Smooth muscle cell of the brain vasculature (primary cell): Measurements from ENCODE around the gene NEURL2.
A peak's percentile ranks its signal among the peaks of the same experiment; 100 is the strongest.
"Not testable (repeated sequence)": the region's sequence is repeated elsewhere in the genome, so short reads cannot be mapped to it uniquely, and the experiment has no call there.

Experiments
- DNase-seq: peaks from one replicate; pipeline ENCODE4 v3.0.0-alpha.2; 2012; ENCODE audit warnings: low read depth, low spot score

The NEURL2 gene

DNA sequence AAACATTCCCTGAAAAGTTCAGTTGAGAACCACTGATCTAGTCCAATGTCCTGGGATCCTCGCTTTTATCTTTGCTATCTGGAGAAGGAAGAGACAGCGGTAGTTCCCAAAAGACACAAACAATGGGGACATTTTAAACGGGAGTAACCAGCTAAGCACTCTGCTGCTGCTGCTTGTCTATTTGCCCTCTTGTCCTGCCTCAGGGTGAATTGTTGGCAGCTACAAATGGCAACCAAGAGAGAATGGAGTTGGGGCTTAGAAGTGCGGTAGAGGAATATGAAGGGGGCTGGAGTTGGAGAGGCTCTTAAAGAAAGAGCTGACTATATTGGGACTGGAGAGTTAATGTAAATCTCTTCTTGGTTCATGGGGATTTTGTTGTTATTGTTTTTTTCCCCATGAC is 16.4 kb downstream of the NEURL2 start:
- DNase-seq = no peak

DNA sequence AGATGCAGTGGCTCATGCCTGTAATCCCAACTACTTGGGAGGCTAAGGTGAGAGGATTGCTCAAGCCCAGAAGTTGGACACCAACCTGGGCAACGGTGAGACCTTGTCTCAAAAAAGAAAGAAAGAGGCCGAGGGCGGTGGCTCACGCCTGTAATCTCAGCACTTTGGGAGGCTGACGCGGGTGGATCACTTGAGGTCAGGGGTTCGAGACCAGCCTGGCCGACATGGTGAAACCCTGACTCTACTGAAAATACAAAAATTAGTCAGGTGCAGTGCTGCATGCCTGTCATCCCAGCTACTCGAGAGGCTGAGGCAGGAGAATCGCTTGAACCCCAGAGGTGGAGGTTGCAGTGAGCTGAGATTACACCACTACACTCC is 16.9 kb downstream of the NEURL2 start:
- DNase-seq = not testable (repeated sequence)

- no peak for DNase-seq
These were observed 17.5 kb downstream of the NEURL2 start for GRCh38 chr20:45873409-45874103.

DNA sequence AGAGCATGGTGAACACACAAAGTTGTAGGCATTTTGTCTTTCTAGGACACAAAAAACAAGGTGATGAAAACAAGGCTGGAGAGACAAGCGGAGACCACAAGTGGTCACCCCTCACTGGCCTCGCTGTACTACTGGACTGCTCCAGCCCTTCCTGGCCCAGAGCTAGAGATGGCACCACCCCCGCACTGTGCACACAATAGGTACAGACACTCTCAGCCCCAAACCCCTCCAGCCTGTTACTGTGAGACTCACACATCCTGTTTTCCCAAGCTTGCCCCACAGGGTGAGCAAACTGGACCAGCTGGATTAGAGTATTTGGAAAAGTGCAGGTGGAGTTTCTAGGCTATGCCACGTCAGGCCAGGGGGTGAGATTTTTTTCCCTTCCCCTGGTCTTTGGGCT is 18.4 kb downstream of the NEURL2 start:
- no peak for DNase-seq

DNA sequence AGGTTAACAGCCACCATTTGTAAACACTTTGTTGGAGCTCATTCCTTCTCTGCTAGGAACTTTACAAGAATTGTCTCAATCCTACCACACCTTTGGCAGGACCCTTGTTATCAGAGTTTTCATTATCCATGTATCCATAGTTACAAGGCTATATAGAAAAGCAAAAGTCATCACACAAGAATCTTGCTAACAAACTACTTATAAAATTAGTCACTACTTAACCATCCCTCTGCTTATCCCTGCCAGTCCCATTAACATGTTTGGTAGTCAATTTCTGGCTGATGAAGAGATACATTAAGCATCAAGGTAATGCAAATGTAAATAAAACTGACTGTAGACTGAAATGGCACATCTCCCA is 23.2 kb downstream of the NEURL2 start:
- DNase-seq = no peak

GRCh38 chr20:45867136-45867818 is 23.7 kb downstream of the NEURL2 start:
- no peak for DNase-seq

GRCh38 chr20:45866454-45866853 is 24.6 kb downstream of the NEURL2 start:
- DNase-seq = no peak

- DNase-seq = no peak
These were observed 27.2 kb downstream of the NEURL2 start for GRCh38 chr20:45863543-45864470.

GRCh38 chr20:45861221-45862075 is 29.6 kb downstream of the NEURL2 start:
- no peak for DNase-seq

DNA sequence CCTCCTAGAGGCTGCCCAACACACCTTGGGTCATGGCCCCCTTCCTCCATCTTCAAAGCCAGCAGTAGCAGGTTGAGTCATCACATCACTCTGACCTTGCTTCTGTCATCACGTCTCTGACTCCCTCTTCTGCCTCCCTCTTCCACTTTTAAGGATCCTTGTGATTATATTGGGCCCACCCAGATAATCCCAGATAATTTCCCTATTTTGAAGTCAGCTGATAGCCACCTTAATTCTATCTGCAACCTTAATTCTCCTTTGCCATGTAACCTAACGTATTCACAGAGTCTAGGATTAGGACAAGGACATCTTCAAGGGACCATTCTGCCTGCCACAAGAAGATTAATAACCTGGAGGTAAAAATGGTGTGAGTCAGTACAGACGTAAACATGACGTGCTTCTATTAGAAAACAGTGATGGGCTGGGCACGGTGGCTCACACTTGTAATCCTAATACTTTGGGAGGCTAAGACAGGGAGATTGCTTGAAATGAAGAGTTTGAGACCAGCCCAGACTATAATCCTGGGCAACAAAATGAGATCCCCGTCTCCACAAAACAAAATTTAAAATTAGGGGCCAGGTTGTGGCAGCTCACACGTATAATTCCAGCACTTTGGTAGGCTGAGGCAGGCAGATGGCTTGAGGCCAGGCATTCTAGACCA is 30.3 kb downstream of the NEURL2 start:
- DNase-seq = no peak

DNA sequence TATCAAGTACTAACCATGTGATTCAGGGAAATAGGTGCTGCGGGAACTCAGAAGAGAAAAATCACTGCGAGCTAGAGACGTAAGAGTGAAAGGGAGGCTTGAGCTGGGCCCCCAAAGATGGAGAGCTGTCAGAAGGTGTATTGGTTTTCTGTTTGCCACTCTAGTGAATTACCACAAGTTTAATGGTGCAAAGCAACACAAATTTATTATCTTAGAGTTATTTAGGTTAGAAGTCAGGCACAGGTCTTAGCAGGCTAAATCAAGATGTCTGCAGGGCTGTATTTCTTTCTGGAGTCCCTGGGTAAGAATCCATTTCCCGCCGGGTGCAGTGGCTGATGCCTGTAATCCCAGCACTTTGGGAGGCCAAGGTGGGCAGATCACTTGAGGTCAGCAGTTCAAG is 31.1 kb downstream of the NEURL2 start:
- DNase-seq = no peak

GRCh38 chr20:45857882-45858216 is 33.2 kb downstream of the NEURL2 start:
- no peak for DNase-seq

DNA sequence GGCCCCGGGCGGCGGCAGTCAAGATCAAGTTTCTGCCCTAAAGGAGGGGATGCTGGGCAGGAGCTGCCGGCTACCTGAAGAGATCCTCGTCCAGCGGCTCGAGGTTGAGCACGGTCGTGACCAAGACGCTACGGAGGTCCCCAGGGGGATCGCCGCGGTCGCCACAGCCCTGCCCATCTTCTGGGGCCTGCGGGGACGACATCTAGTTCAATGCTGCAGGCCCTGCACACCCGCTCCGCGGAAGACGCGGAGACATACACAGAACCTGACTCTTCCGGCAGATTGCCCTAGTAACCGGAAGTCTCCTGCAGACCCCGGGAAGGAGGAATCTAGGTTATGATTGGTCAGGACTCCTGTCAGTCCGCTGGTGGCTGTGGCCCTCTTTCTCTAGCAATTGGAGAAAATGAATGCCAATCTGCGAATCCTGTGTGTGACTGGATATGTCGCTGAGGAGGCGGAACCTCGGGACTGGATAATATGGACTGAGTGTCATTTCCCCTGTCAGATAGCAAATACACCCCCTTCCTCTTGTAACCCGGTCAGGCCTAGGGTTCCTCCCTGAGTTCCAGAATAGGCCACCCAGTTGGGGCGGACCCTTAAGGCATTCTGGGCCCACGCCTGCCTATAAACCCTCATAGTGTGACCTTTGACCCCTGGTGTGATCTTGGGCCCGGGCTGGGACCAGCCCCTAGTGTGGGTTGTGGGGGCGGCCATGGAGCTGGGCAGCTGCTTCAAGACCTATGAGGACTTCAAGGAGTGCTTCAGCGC is 33.7 kb downstream of the NEURL2 start, which contains the start of the genes ACOT8 and ZSWIM3:
Gene ACOT8, minus strand, starts transcription at position 279 of the 768 bp plus-strand sequence. Its CDS starts 77 bp downstream, at position 202.
Gene ZSWIM3, plus strand, starts transcription at position 501 of the 768 bp plus-strand sequence. Its CDS starts 212 bp downstream, at position 713.
- peak; percentile 100 for DNase-seq

GRCh38 chr20:45853484-45853883 is 37.5 kb downstream of the NEURL2 start:
- no peak for DNase-seq

GRCh38 chr20:45852326-45852725 is 38.7 kb downstream of the NEURL2 start:
- no peak for DNase-seq

GRCh38 chr20:45851501-45851900 is 39.5 kb downstream of the NEURL2 start:
- DNase-seq = no peak

- no peak for DNase-seq
These were observed 40.1 kb downstream of the NEURL2 start for GRCh38 chr20:45850926-45851325.

DNA sequence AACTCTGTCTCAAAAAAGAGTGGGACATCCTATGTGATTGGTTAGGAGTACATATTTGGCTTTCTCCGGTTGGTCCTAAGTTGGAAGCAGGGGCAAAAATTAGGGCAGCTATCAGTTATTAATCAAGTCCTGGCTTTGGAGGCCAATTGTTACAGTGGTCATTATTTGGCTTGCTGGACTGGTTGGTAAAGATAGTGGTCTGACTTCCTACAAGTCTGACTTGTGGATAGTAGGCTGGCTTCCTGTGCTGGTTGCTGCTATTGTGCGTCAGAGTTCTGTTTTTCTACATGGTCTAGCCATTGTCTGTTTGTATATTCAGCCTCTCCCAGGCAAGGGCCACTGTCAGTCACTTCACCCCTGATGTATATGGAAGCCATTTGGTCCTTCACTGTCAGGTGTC is 40.8 kb downstream of the NEURL2 start:
- no peak for DNase-seq

- no peak for DNase-seq
These were observed 41.9 kb downstream of the NEURL2 start for GRCh38 chr20:45848969-45849582.

- no peak for DNase-seq
These were observed 42.6 kb downstream of the NEURL2 start for GRCh38 chr20:45848421-45848820.
